ENCODE data around the gene YIF1A.

DNA sequence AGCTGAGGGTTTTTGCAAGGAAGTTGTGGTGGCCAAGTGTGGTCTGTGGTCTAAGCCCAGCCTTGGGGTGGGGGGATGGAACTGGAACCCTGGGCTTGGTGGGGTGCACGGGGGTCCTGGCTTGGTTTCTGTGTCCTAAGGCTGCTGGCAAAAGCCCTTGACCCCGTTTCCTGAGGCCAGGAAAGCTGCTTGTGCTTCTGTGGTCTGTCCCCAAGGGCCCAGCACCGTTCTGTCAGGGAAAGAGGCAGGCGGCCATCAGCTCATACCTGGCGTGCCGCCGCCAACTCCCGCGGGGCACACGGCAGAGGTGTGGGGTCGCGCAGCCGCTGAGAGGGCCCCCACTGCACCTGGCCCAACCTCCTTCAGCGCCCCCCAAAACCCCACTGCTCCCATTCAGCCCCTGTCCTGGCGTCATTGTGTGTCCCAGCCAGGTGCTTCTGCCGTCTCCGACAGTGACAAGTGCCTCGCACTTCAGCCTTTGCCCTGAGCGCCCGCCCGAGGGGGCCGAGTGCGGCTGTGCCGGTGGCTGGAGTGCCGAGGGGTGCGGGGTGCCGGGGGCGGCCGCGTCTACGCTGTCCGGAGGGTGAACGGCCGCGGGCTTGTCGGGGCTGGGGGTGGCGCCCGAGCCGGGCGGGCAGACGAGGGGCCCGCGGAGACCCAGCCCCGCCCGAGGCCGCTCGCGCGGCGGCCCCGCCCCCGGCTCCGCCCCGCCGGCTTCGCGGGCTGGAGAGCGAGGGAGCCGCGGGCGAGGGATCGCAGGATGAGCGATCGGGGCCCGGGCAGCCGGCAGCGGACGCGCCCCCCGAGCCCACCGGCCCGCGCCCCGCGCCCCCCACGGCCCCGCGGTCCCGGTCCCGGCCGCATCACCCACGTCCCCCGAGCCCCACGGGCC is 11.2 kb downstream of the YIF1A start, which contains the start of gene CNIH2:
- TF ChIP-seq RXRA (IDR thresholded peaks at IDR 0.05; ENCODE audit: borderline replicate concordance, low read depth) (no peak), FOXJ3 (CRISPR knock-in tag; IDR thresholded peaks at IDR 0.05) (no peak), NRF1 (IDR thresholded peaks at IDR 0.05; ENCODE audit: low read depth, low read length) (no peak), RAD21 (IDR thresholded peaks at IDR 0.05; ENCODE audit: low read length) (no peak), SMC3 (IDR thresholded peaks at IDR 0.05; ENCODE audit: low read depth, low read length) (no peak), SIN3A (IDR thresholded peaks at IDR 0.05; ENCODE audit: borderline replicate concordance, low read depth, low read length) (no peak), POLR2AphosphoS5 (IDR thresholded peaks at IDR 0.05; ENCODE audit: low read depth, low read length) (no peak), EP300 (IDR thresholded peaks at IDR 0.05; ENCODE audit: borderline replicate concordance in 1 of 2, low read depth in 1 of 2, low read length in 1 of 2) (no peak)
- TF ChIP-seq, protein P1, sequence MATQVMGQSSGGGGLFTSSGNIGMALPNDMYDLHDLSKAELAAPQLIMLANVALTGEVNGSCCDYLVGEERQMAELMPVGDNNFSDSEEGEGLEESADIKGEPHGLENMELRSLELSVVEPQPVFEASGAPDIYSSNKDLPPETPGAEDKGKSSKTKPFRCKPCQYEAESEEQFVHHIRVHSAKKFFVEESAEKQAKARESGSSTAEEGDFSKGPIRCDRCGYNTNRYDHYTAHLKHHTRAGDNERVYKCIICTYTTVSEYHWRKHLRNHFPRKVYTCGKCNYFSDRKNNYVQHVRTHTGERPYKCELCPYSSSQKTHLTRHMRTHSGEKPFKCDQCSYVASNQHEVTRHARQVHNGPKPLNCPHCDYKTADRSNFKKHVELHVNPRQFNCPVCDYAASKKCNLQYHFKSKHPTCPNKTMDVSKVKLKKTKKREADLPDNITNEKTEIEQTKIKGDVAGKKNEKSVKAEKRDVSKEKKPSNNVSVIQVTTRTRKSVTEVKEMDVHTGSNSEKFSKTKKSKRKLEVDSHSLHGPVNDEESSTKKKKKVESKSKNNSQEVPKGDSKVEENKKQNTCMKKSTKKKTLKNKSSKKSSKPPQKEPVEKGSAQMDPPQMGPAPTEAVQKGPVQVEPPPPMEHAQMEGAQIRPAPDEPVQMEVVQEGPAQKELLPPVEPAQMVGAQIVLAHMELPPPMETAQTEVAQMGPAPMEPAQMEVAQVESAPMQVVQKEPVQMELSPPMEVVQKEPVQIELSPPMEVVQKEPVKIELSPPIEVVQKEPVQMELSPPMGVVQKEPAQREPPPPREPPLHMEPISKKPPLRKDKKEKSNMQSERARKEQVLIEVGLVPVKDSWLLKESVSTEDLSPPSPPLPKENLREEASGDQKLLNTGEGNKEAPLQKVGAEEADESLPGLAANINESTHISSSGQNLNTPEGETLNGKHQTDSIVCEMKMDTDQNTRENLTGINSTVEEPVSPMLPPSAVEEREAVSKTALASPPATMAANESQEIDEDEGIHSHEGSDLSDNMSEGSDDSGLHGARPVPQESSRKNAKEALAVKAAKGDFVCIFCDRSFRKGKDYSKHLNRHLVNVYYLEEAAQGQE (IDR thresholded peaks at IDR 0.05; ENCODE audit: low read depth, low read length) = no peak
- TF ChIP-seq, protein P2, sequence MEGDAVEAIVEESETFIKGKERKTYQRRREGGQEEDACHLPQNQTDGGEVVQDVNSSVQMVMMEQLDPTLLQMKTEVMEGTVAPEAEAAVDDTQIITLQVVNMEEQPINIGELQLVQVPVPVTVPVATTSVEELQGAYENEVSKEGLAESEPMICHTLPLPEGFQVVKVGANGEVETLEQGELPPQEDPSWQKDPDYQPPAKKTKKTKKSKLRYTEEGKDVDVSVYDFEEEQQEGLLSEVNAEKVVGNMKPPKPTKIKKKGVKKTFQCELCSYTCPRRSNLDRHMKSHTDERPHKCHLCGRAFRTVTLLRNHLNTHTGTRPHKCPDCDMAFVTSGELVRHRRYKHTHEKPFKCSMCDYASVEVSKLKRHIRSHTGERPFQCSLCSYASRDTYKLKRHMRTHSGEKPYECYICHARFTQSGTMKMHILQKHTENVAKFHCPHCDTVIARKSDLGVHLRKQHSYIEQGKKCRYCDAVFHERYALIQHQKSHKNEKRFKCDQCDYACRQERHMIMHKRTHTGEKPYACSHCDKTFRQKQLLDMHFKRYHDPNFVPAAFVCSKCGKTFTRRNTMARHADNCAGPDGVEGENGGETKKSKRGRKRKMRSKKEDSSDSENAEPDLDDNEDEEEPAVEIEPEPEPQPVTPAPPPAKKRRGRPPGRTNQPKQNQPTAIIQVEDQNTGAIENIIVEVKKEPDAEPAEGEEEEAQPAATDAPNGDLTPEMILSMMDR (IDR thresholded peaks at IDR 0.05) = no peak
- TF ChIP-seq, protein P3, sequence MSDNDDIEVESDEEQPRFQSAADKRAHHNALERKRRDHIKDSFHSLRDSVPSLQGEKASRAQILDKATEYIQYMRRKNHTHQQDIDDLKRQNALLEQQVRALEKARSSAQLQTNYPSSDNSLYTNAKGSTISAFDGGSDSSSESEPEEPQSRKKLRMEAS (IDR thresholded peaks at IDR 0.05; ENCODE audit: low read depth) = no peak
- TF ChIP-seq, protein P4, sequence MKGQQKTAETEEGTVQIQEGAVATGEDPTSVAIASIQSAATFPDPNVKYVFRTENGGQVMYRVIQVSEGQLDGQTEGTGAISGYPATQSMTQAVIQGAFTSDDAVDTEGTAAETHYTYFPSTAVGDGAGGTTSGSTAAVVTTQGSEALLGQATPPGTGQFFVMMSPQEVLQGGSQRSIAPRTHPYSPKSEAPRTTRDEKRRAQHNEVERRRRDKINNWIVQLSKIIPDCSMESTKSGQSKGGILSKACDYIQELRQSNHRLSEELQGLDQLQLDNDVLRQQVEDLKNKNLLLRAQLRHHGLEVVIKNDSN (IDR thresholded peaks at IDR 0.05; ENCODE audit: borderline replicate concordance, low read depth) = no peak

Data from SK-N-SH (cell line).